ENCODE data around the gene SNX5.
A peak's percentile ranks its signal among the peaks of the same experiment; 100 is the strongest.

SNX5 gene

DNA sequence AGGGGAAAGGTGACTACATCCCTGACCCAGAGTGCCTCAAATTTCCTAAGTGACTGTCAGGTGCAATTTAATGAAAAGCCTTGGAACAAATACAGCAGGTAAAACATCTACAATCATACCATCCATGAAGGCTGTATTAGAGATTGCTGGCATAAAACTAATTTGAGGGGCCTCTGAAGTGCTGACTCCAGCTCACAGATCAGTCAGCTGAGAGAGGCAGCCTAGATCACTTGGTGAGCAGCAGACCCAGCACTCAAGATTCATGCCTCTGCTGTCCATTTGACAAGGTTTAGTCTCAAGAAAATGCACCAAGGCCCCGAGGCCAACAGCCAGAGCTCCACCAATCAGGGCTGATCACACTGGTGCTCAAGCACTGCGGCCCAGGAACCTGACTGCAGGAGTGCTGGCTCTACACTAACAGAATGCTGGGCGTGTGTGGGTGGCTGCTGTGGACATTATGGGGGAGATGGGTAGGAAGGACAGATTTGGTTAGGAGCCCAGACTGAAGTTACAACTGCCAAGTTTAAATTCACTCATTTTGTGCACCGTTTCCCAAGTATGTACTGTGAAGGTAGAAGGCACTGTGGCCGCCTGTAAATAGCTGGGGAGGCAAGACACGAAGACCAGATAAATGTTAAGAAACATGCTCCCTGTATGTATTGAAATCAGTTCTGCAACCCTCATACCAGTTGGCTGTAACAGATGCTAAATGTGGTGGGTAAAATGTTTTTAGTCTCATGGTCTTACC, 28.2 kb downstream of the SNX5 start:
- DNase-seq (ENCODE audit: low read depth): no peak

DNA sequence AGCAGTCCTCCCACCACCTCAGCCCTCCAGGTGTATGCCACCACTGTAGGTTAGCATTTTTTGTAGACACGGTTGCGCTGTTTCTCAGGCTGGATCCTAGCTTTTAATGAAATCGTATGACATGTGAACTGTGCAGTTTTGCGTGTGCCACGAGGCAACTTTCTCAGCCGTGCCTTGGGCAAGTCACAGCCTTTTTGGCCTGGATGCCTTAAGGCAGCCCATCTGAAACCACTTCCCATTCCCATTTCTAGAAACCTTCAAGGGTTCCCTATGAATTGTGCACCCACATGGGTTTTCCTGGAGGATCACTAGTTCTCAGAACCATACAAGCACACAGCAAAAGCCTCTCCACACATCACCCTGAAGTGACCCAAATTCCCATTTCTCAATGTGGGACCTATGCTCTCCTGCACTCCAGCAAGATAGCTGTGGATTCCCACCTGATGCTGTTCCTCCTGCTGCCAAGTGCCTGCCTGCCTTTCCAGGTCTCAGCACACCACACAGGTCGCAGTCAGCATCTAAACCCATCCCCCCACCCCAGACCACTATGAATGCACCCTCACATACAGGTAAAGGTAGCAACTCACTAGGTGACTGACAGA, 28.9 kb downstream of the SNX5 start:
- no peak for DNase-seq (ENCODE audit: low read depth)

DNA sequence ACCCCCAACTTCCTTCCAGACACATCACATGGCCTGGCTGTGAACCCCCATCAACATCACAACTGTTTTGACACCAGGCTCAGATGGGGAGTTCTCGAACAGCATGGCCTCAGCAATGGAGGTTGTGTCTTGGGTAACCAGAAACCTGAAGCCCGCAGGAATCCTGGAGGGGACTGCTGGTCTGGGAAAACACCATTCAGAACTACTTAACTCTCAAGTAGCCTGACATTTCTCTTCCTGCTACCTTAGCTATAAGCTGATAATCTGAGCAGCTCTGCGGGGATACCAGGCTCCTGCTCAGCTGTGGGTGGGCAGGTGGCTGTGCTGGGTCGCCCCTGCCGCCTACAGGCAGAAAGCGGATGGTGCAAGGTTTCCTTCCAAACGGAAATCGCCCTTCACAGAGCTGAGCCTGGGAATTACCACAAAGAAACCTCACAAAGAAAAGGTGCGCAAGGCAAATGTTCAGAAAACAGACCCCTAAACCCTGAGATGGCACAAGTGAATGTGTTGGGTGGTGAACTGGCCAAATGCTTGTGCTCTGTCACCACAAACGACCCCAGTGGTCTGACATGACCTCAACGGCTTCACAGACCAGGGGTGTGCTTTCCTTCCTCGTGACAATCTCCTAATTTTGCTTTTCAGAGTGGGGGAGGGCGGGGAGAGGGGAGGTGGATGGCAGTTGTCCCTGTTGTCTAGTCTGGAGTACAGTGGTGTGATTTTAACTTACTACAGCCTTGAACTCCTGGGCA, 29.5 kb downstream of the SNX5 start:
- DNase-seq (ENCODE audit: low read depth): peak; percentile 63

DNA sequence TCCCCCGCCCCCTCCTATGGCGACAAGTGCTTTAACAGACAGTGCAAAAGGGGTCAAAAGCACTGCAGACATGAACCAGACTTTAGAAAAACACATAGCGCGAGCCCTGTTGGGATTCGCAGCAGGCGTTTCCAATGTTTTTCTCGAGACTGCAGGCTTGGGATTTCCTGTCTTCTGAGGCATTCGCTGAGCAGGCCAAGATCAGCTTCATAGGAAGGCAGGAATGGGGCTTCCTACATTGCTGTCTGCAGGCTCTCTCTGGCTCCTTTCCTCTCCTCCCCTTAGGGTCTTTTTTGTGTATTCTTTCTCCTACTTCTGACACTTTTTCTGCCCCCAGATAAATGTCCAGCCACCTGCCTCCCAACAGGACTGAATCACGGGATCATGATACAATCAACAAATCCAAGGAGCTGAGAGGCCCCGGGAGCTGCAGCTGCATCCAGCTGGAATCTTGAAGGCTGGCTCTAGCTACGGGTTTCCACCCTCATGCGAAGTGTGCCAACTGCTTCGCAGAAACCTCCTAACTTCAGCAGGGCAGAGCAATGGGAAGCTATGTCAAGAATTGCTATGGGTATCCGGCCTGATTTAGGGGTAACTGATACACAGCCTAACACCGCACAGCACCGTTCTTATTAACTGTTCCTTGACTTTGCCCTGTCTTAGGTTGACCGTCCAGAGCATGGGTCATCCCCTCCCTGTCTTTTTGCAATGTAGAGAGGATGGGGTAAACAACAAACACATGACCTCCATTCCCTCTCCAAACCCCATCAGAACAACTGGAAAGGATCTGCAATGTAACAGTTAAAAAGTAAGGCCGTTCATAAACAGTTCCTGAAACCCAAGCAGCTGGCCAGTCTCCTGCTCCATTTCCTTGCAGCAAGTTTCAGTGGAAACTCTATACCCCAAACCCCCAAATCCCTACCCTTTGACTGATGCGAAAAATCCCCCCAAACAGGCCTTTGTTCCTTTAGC, 31.5 kb downstream of the SNX5 start:
- peak; percentile 51 for DNase-seq (ENCODE audit: low read depth)

DNA sequence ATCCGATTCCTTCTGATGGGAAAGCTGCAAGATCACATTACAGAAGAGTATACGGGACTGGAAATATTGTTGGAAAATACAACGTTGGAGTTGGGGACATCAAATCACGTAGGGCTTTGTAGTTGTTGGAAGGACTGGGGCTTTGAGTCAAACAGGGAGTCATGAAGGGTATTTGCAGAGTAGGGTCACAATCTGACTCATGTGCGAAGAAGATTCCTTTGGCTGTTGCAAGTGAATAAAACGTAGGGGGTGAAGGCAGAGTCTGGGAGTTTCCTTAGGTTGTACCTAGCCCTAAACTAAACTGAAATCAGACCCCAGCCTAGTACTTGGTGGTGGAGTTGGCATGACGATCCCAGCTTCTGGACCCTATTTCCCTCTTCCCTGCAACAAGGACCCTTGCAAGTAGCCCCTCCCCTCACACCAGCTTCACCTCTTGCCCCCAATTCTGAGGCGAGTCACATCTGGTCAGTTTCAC, 32.3 kb downstream of the SNX5 start:
- DNase-seq (ENCODE audit: low read depth): peak; percentile 59

DNA sequence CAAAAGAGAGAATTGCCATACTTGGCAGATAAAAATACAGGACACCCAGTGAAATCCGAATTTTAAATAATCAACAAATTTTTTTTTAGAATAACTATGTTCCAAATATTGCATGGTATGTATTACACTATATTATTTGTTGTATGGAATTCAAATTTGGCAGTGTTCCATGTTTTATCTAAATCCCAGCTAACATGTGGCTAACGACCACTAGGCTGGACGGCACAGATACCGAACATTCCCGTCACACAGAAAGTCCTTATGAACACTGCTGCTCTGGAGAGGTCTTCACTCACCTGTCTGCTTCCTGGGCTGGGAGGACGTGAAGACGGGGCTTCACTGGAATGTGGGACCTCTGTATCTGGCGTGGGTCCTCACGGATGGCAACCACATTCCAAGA, 32.8 kb downstream of the SNX5 start:
- no peak for DNase-seq (ENCODE audit: low read depth)

DNA sequence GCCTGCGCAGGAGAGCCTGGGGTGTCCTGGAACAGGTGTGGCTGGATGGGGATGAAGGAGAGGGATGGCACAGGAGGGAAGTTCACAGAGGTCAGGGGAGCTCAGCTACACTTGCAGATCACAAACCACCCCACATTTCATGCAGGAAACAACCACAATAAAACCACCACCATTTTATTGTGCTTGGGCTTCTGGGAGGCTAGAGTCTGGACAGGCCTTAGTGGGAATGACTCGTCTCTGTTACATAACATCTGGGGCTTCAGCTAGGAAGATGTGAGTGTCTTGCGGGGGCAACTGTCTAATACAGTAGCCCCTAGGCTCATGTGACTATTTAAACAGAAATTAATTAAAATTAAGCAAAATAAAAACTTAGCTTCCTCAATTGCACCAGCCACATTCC, 33.4 kb downstream of the SNX5 start:
- DNase-seq (ENCODE audit: low read depth): peak; percentile 34

DNA sequence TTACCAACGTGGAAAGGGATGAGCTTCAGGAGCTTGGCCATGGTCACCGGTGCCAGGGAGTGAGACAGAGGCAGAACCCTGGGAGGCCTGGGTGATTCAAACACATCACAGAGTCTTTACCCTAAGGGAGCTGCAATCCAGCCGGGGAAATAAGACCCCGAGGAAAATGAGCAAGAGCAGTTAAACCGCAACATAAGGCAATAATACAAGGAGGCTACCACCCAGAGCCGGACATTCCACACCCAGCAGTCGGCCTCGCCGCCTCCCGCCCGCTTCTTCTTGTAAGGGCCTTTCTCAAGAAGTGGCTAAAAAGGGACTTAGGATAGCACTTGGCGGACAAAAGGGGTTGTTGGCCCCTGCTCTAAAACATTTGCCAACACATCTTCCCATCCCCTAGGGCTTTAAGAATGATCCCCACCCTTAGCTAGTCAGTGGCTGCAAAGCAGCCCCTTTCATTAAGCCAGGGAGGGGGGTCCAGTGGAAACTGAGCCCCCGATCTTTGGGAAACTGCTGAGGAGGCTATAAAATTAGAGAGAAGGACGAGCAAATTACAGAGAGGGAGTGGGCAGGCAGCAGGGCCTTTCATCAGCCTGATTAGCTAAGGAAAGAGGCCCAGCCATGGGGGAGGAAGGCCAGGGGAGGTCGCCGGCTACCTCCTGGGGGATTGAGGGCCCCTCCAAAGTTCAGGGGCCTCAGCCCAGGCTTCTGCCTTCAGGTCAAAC, 34.3 kb downstream of the SNX5 start:
- no peak for DNase-seq (ENCODE audit: low read depth)

DNA sequence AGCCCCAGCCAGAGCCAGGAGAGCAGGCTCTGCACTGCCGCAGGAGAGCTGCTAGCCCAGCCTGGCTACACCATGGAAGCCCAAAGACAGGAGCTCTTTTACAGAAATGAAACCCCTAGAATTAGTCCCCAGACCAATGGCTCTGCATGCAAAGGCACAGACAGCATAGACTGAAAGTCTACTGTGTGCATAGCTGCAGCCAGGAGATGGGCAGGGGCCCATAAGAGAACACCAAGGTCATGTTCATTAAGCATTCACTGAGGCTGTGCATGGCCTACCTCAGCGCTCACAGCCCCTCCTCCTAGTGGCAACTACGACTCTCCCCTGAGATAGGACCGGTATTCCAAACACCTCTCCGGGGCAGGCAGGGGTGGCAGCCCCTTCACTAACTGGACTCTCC, 34.9 kb downstream of the SNX5 start:
- DNase-seq (ENCODE audit: low read depth): no peak

DNA sequence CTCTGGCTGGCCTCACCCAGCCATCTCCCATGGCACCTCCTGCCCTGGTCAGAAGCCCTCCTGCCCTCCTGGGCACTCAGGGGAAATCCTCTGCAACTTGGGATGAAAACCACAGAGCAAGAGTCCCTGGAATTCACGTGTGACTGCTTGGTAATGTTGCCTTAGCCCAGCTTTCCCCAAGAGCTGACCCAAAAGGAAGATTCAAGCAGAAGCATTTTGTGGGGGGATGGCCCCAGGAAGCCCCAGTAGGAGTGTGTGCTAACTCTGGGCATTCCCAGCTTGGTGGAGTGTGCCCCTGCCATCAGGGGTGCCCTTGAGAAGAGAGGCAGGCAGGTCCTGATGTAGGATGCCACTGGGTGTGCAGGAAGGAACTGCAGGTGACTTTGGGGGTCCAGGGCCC, 35.5 kb downstream of the SNX5 start:
- no peak for DNase-seq (ENCODE audit: low read depth)

DNA sequence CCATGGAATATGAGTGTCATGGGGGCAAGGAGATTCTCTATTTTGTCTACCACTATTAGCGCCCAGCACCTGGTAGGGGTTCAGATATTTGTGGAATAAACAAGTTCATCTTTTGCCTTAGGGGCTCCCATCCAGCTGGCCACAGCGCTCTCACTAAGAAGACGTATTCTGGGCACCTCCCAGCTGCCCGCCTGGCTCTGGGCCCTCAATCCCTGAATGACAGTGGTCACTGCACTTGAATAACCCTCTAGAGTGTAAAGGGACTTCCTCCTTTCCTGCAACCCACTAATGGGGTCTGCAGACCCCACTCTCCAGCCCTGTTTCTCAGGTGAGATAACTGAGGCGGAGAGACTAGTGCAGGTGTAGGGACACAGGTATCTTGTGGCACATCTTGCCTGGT, 36.2 kb downstream of the SNX5 start:
- no peak for DNase-seq (ENCODE audit: low read depth)

DNA sequence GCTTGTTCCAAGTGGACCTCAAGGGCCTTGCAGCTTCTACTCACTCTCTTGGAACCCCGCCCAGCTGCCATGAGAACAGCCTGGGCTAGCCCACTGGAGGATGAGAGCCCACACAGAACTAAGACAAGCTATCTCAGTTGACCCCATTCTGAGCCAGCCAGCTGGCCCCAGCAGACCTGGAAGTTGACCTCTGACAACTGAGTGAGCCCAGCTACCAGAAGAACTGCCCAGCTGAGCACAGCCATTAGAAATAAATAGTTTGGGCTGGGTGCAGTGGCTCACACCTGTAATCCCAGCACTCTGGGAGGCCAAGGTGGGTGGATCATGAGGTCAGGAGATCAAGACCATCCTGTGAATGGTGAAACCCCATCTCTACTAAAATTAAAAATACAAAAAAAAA, 37.1 kb downstream of the SNX5 start:
- no peak for DNase-seq (ENCODE audit: low read depth)

DNA sequence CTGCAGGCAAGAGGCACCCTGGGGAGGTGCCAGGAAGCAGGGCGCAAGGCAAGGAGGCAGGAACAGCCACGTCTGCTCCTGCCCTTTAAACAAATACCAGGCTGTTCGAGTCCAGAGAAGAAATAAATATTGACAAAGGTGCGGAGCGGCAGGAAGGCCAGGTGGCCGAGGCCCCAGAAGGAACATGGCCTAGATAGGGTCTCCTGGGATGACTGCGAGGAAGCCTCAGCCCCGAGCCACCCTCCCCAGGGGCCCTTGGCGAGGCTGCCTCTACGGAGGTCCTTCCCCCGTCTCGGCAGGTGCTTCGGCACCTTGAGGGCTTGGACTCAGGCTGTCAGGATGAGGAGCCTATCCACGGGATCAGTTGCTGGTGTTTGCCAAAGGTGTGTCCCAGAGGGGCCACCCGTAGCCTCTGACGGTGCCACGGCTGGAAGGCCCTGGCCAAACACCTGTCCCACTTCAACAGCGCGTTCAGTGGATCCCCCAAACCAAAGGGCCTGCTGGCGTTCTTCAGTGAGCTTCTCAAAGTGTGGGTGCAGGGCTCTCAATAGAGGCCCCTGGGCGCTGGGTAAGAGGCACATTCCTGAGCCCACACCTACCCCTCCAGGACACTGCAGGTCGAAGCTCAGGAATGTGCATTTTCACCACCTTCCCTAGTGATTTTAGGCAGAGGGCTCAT, 39.8 kb downstream of the SNX5 start:
- no peak for DNase-seq (ENCODE audit: low read depth)

DNA sequence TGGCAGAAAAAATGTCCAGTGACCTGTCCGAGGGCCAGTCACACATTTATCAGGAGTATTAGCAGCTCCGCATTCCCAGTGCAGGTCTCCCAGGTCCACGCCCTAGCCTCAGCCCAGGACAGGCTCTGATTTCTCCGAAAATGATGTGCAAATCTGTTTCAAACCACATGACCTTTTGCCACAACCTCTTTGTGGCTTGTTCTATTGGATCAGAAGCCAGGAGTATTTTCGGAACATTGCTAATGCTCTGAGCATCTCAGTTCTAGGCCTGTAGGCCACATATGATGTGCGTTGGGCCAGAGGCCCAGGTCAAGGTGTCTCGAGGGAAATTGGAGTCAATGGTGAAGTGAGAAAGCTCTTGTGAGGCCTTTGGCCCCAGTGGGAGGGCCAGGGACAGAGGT, 40.4 kb downstream of the SNX5 start:
- DNase-seq (ENCODE audit: low read depth): no peak

DNA sequence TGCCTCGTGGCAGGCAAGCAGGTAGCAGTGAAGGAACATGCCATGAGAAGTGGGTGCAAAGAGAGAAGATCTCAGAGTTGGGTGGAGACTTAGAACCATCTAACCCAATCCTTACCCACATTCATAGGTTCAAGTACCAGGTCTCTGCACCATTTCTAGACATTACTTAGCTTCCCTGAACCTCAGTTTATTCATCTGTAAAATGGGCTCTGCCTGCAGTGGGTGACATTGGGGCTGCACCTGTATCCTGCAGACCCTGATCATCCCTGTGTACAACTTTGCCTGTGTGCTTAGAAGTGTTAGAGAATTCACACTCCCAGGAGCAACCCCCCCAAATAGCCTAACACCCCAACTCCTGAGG, 42.7 kb downstream of the SNX5 start:
- DNase-seq (ENCODE audit: low read depth): no peak

DNA sequence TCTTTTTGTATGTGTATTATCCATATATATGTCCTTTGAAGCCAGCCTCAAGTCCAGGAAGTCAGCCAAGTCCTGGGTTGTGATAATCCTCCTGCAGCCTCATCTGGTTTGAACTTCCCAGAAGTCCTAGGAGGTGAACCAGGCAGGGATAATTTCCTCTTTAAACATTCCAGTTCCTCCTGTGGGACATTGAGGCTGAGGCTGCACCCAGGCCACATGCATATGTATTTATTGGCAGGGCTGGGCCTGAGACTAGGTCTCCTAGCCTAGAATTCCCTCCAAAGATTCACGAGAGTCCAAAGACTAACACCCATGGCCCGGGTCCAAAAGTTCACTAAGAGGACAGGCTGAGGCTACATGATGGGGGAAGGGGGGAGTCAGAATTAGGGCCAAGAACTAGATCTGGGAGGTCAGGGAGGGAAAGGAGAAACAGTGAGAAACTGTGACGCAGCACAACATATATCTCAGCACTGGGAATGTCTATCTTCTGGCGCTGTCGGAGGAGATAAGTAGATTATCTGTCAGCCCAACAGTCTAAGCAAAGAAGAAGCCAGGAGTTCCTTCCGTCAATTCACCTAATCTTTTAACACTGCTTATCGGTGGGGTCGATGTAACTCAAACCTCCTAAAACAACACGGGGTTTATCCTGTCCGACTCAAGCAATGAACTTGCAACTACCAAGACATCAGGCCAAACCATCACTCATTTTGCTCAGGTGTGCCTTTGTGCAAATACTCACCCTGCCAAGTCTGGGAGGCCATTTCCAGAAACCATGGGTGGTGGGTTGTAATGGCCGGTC, 43.3 kb downstream of the SNX5 start:
- peak; percentile 55 for DNase-seq (ENCODE audit: low read depth)

DNA sequence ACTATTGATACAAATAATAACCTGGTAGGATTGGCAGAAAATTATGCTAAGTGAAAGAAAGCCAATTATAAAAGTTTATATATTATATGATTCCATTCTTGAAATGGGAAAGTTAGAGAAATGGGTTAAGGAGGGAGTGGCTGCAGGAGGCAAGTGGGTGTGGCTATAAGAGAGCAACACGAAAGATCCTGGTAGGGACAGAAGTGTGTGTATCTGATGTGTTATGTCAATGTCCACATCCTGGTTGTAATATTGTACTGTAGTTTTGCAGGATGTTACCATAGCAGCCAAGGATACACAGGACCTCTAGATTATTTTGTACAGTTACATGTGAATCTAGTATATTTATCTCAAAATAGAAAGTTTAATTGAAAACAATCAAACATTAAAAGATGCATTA, 46.8 kb downstream of the SNX5 start:
- no peak for DNase-seq (ENCODE audit: low read depth)

DNA sequence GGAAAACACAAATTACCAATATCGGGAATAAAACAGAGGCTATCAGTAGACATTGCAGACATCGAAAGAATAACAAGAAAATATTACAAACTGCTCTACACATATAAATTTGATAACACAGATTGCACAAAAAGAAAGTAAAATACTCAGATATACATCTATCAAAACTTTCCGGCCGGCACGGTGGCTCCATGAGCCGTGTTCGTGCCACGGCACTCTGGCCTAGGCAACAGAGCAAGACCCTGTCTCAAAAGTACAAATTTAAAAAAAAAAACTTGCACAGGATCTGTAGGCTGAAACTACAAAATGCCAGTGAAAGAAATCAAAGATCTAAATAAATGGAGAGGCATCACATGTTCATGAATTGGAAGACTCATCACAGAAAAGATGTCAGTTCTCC, 49.4 kb downstream of the SNX5 start:
- DNase-seq (ENCODE audit: low read depth): no peak

DNA sequence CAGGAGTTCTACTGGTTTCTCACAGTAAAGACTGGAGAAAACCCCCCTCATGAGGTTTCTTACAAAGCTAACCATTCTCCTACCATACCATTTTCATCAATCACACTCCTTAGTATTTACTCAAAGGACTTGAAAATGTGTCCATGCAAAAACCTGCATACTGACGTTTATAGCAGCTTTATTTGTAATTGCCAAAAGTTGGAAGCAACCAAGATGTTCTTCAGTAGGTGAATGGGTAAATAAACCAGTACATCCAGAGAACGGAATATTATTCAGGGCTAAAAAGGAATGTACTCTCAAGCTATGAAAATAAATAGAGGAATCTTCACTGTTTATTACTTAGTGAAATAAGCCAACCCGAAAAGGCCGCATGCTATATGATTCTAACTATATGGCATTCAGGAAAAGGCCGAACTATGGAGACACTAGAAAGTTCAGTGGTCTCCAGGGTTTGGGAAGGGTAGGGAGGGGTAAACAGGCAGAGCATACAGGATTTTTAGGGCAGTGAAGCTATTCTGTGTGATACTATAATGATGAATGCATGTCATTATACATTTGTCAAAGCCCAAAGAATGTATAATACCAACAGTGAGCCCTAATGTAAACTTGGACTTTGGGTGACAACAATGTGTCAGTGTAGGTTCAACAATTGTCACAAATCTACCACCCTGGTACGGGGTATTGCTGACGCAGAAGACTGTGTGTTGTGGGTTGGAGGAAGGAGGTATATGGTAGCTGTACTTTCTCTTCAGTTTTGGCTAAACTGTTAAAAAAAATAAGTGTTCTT, 50.6 kb downstream of the SNX5 start:
- DNase-seq (ENCODE audit: low read depth): no peak
